A673 (cell line): Measurements from ENCODE around the gene MAP9.

Source experiments
- EZH2 ChIP-seq: fragments of 200-600 bp; sonication (generic); IDR thresholded peaks from 2 replicates; pipeline ENCODE4 v1.6.1; 2017; ENCODE audit warnings: borderline replicate concordance, low read depth, mild to moderate bottlenecking, mixed read lengths, antibody characterized with exemption, low read length; ENCODE audit not compliant: poor library complexity, severe bottlenecking
- TF ChIP-seq, protein P1 (sequence below): fragments of 300-800, 200-600 bp; sonication (generic); conservative IDR thresholded peaks from 2 replicates; pipeline ENCODE4 v1.5.1; 2017; ENCODE audit warnings: low read depth, mild to moderate bottlenecking, antibody characterized with exemption, low read length, moderate library complexity, mixed read lengths

DNA sequence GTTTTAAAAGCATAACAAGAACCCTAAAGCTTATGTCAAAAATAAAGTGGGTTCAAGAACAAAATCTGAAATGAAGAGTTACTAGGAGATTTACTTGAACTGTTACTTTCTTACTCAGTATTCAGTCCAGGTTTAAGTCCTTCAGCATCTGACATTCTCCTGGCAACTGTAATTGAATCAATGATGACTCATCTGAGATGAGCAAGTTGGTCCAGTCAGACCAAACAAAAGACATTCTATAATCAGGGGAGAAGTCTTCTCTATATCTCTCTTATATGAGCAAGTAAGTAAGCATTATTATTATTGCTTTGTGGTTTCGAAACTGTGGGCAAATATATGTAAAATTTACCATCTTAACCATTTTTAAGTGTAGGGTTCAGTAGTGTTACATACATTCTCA lies 34.6 kb downstream of the MAP9 start:
- TF ChIP-seq, protein P1, sequence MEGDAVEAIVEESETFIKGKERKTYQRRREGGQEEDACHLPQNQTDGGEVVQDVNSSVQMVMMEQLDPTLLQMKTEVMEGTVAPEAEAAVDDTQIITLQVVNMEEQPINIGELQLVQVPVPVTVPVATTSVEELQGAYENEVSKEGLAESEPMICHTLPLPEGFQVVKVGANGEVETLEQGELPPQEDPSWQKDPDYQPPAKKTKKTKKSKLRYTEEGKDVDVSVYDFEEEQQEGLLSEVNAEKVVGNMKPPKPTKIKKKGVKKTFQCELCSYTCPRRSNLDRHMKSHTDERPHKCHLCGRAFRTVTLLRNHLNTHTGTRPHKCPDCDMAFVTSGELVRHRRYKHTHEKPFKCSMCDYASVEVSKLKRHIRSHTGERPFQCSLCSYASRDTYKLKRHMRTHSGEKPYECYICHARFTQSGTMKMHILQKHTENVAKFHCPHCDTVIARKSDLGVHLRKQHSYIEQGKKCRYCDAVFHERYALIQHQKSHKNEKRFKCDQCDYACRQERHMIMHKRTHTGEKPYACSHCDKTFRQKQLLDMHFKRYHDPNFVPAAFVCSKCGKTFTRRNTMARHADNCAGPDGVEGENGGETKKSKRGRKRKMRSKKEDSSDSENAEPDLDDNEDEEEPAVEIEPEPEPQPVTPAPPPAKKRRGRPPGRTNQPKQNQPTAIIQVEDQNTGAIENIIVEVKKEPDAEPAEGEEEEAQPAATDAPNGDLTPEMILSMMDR = no peak
- TF ChIP-seq EZH2 = no peak
